BJ (cell line): ENCODE data around the gene CELF2. TPM values are rescaled to one million over a fixed set of nuclear protein-coding genes. Genes with fewer than 3 reads are reported as not detected.

Experiments used
- CTCF ChIA-PET: fragments of 350-600 bp; formaldehyde crosslinking; extraction: SDS; loops from one replicate; lab custom pipeline; 2021; ENCODE audit warnings: antibody characterized with exemption, inconsistent platforms; lab: Yijun Ruan, JAX
- POLR2A ChIA-PET: fragments of 300-600 bp; sonication (Branson Sonifier 250); formaldehyde crosslinking; extraction: SDS; loops from one replicate; lab custom pipeline; 2021; ENCODE audit warnings: antibody characterized with exemption; lab: Charles Lee
- DNase-seq: peaks from one replicate; pipeline ENCODE4 v3.0.0-alpha.2; 2011; ENCODE audit warnings: low read depth
- H3K27me3 ChIP-seq: 2 replicates; pipeline ENCODE4 v1.6.0; 2011; ENCODE audit warnings: low read length; ENCODE audit not compliant: control insufficient read depth, insufficient read depth
- H3K36me3 ChIP-seq: 2 replicates; pipeline ENCODE4 v1.5.1; 2011; ENCODE audit warnings: low read length; ENCODE audit not compliant: control insufficient read depth, insufficient read depth
- H3K4me3 ChIP-seq: 2 replicates; pipeline ENCODE4 v1.5.1; 2011; ENCODE audit warnings: low read depth, mild to moderate bottlenecking, control low read depth, low read length
- CTCF ChIP-seq: IDR thresholded peaks from 2 replicates; pipeline ENCODE4 v1.5.1; 2011; ENCODE audit warnings: low read depth, mild to moderate bottlenecking, control low read depth, inconsistent platforms, low read length, moderate library complexity; ENCODE audit not compliant: insufficient read depth
- polyA plus RNA-seq: library from polyadenylated mRNA; depleted of rRNA; stranded (reverse); fragments of >200 nt; gene quantifications from 2 replicates; pipeline ENCODE4 v1.2.3, GENCODE V29; 2011

The CELF2 gene
- polyA plus RNA-seq, 1 experiment: 8.8 TPM

GRCh38 chr10:11111490-11111889, 93.8 kb downstream of the CELF2 start:
- no peak for TF ChIP-seq CTCF

GRCh38 chr10:11112718-11113117, 95.0 kb downstream of the CELF2 start:
- no peaks in the 10 kb centered on the region for H3K27me3 ChIP-seq
- ChIA-PET CTCF (interaction anchor here (1.9 kb wide), 1 partner anchor 10 kb away, joined by 6 read pairs; no protein-coding TSS in a partner anchor), POLR2A (no interaction called here)

More at GRCh38 chr10:11111490-11111889, 93.8 kb downstream of the CELF2 start:
- Histone ChIP-seq H3K27me3 (no peaks in the 10 kb centered on the region), H3K36me3 (no peaks in the 10 kb centered on the region), H3K4me3 (no peak overlapping the region)
- CTCF ChIA-PET: no interaction called here
- DNase-seq: no peak
- POLR2A ChIA-PET: no interaction called here

GRCh38 chr10:11113156-11113555, 95.5 kb downstream of the CELF2 start:
- Histone ChIP-seq H3K36me3 (no peaks in the 10 kb centered on the region), H3K4me3 (no peak overlapping the region), H3K27me3 (no peaks in the 10 kb centered on the region)
- POLR2A ChIA-PET: no interaction called here
- peak; percentile 25; the same call in 1 of the 2 replicates for TF ChIP-seq CTCF
- CTCF ChIA-PET: interaction anchor here (1.2 to 1.9 kb wide), 2 partner anchors 10 to 20 kb away, joined by 5 to 6 read pairs; no protein-coding TSS in a partner anchor
- no peak for DNase-seq

More at GRCh38 chr10:11112718-11113117, 95.0 kb downstream of the CELF2 start:
- TF ChIP-seq CTCF: no peak
- Histone ChIP-seq H3K4me3 (no peak overlapping the region), H3K36me3 (no peaks in the 10 kb centered on the region)
- no peak for DNase-seq

- H3K27me3 ChIP-seq: no peaks in the 10 kb centered on the region
- no peak for DNase-seq
- H3K4me3 ChIP-seq: no peak overlapping the region
- ChIA-PET POLR2A (no interaction called here), CTCF (interaction anchor here (1.2 kb wide), 1 partner anchor 21 kb away, joined by 5 read pairs; no protein-coding TSS in a partner anchor)
- no peaks in the 10 kb centered on the region for H3K36me3 ChIP-seq
- no peak for TF ChIP-seq CTCF
Measured at GRCh38 chr10:11114269-11114668, 96.6 kb downstream of the CELF2 start.

GRCh38 chr10:11115337-11115736, 97.7 kb downstream of the CELF2 start:
- no peak for TF ChIP-seq CTCF
- no peak overlapping the region for H3K4me3 ChIP-seq
- CTCF ChIA-PET: interaction anchor here (0.9 kb wide), 1 partner anchor 8 kb away, joined by 3 read pairs; no protein-coding TSS in a partner anchor
- DNase-seq: no peak
- H3K36me3 ChIP-seq: no peaks in the 10 kb centered on the region
- no peaks in the 10 kb centered on the region for H3K27me3 ChIP-seq
- POLR2A ChIA-PET: no interaction called here
